ENCODE measurements around the gene RERE.
"Not testable (repeated sequence)": the region's sequence is repeated elsewhere in the genome, so short reads cannot be mapped to it uniquely, and the experiment has no call there.

RERE gene

DNA sequence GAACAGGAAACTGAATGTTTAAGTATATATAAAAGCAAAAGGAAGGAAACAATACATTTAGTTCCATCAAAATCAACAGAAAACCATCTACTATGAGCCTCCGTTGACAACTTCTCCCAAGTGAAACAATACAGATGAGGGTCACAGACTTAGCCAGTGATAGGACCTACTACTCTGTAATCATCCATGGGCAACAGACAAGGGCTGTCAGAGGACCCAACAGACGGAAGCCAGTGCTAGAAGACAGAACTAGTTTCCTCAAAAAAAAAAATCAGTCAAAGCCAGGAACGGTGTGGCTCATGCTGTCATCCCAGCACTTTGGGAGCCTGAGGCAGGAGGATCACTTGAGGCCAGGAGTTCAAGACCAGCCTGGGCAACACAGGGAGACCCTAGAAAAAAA lies 20.6 kb downstream of the RERE start:
- DNase-seq = no peak

- DNase-seq = peak; percentile 41
Observed at GRCh38 chr1:8794605-8795004, 22.8 kb downstream of the RERE start.

DNA sequence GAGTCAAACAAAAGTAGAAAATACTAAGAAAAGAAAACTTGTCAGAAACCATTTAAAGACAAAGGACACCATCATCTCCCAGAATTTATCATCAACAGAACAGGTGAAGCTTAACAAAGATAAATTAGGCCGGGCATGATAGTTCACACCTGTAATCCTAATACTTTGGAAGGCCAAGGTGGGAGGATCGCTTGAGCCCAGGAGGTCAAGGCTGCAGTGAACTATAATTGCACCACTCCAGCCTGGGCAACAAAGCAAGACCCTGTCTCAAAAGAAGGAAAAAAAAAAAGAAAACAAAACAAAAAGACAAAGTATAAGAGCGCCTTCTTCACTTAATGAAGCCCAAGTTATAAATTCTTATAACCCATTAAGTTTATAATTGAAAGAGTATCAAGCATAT lies 25.6 kb downstream of the RERE start:
- no peak for DNase-seq

GRCh38 chr1:8790987-8791386 lies 26.5 kb downstream of the RERE start:
- DNase-seq = no peak

DNA sequence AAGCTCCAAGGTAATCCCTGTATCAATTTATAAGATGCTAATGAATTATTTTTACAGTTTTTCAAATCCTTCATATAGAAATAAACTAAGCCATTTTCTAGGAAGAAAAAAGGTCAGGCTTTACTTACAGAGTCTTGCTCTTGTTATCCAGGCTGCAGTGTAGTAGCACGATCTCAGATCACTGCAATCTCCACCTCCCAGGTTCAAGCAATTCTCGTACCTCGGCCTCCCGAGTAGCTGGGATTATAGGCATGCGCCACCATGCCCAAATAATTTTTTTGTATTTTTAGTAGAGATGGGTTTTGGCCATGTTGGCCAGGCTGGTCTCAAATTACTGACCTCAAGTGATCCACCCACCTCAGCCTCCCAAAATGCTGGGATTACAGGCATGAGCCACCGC lies 27.0 kb downstream of the RERE start:
- DNase-seq = no peak

GRCh38 chr1:8789314-8790214 lies 27.9 kb downstream of the RERE start:
- no peak for DNase-seq

GRCh38 chr1:8787218-8787617 lies 30.2 kb downstream of the RERE start:
- DNase-seq = no peak

GRCh38 chr1:8786204-8786603 lies 31.2 kb downstream of the RERE start:
- not testable (repeated sequence) for DNase-seq

DNA sequence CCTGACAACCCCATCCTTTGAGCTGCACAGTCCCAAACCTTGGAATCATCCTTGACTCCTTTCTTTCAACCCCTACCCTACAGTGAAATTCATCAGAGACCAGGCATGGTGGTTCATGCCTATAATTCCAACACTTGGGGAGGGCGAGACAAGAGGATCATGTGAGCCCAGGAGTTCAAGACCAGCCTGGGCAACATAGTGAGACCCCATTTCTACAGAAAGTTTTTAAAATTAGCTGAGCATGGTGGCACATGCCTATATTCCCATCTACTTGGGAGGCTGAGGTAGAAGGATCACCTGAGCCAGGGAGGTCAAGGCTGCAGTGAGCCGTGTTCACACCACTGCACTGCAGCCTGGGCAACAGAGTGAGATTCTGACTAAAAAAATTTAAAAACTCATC lies 34.5 kb downstream of the RERE start:
- DNase-seq = no peak

DNA sequence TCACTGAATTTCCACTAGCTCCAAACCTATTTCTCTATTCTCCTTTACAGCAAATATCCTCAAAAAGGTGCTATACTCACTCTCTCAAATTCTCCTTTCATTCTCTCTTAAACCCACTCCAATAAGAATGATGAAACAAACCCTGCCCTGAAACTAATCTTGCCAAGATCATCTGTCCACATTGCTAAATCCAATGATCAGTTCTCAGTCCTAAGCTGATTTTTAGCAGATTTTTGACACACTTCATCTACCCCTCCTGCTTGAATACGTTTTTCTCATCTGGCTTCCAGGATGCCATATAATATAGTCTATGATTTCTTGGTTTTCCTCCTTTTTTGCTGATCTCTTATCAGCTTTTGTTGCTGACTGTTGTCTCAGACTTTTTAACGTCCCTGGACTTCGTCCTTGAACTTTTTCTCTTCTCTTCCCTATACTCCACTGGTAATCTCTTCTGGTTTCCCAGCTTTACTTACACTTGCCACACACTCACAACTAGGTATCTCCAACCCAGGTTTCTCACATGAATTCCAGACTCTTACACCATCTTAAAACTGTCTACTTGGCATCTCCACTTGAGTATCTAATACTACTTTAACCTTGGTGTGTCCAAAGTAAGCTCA lies 35.3 kb downstream of the RERE start:
- no peak for DNase-seq

DNA sequence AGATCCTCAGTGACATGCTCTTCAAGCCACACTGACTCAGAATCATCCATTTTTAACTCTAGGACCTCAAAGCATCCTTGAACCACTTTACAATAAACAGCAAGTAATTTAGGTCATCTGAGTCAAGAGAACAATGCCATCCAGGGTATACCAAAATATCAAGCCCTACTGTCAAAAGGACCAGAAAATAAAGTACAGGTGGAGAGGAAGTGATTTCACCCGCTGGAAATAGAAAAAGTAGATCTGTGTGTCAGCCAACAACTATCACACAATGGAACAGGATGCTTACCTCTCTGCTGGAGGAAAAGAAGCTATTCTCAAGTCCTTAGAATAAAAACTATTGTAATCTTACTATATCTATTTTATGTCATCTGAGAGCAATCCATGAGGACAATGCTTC lies 37.0 kb downstream of the RERE start:
- DNase-seq = no peak

GRCh38 chr1:8777867-8778266 lies 39.6 kb downstream of the RERE start:
- DNase-seq = no peak

GRCh38 chr1:8776104-8776503 lies 41.3 kb downstream of the RERE start:
- DNase-seq = no peak

DNA sequence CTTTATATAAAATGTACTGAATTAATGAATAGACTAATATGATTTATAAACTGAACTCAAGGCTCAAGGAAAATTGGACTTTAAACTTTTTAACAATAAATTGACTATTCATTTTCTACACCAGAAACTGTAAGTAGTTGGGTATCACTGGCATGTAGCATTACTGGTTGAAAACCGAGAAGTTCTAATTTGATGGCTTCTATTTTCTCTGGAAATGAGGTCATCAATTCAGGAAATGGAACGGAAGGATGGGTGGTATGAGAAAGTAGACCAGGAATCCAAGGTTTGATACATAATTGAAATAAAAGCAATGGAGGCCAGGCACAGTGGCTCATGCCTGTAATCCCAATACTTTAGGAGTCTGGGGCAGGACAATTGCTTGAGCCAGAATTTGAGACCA lies 50.4 kb downstream of the RERE start:
- no peak for DNase-seq

GRCh38 chr1:8765198-8765597 lies 52.2 kb downstream of the RERE start:
- no peak for DNase-seq

- no peak for DNase-seq
Observed at GRCh38 chr1:8764293-8764937, 53.0 kb downstream of the RERE start.

DNA sequence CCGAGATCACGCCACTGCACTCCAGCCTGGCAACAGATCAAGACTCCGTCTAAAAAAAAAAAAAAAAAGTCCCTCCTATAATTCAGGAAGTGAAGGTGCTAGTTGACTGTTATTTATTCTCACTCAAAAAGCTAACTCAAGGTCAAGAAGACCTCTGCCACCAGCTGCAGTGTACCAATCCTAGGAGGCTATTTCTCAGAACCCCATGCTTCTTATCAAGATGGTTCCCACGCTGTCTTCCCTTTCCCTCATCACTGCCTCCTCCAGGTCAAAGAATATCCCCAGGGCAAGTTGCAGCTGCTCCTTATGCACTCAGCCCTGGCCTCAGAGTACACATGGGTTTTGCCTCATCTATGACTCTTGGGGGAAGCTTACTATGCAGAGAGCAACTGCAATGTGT lies 53.6 kb downstream of the RERE start:
- no peak for DNase-seq

DNA sequence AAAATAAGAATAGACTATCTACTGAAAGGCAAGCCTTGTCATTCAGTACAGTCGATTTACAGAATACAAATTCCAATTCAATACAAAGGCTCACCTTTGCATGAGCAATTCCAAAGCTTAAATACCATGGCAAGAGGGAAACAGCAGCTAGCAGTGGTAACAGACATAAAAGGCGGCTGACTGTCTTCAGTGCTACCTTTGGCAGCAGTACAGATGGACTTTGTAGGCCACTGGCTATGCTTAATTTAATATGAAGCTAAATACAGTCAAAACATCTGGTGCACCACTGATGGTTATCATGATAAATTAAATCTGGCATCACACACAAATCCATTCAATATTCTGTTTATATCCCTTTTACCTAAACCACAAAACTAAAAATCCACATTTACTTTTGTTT lies 62.4 kb downstream of the RERE start:
- DNase-seq = peak; percentile 39

- no peak for DNase-seq
Observed at GRCh38 chr1:8754247-8754650, 63.2 kb downstream of the RERE start.

GRCh38 chr1:8753736-8754135 lies 63.7 kb downstream of the RERE start:
- no peak for DNase-seq

DNA sequence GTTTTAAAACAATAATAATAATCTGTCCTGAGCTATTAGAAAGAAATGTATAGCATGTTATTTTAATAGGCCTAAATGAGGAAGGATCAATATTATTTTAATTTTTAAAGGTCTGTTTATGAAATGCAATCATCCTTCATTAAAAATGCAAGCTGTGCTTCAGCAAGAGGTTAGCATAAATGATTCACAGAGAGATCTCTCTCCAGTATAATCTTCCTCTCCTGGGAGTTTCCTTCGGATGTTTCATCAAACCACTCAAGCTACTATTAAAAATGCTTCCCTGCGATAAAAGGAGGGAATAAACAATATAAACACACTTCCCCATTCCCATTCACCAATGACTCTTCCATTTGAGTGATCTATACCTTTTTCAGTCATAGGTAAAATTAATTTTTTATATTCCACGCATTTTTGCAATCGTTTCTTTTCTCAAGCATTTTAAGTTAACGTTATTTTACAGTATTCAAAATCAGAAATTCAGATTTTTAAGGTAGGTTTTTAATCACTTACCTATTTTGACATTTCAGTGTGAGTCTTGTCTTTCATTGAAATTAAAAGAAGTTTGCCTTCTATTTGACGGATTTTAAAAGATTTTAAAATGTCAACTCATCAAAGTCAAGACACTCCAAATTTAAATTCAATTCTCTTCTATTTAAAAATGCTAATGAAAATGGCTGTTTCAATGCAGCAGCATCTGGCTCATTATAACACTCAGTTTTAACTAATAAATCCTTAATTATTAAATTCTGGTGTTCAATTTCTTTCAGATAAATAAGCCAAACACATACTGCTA lies 64.3 kb downstream of the RERE start:
- no peak for DNase-seq

DNA sequence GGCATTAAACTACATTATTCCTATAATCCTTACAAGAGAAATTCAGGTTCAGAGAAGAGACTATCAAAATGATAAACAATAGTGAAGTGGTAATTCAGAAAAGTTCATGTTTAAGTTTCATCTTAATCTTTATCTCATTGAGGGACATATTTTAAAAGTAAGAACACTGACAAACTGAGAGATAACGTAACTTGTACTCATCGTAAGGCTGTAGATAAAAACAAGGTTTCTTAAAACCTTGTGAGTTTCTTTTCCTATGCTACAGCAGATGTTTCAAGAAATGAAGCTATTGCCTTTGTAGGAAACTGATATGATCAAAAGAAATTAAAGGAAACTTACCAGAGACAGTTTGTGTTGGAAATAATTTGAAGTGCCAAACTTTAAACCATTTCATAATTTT lies 65.0 kb downstream of the RERE start:
- no peak for DNase-seq

DNA sequence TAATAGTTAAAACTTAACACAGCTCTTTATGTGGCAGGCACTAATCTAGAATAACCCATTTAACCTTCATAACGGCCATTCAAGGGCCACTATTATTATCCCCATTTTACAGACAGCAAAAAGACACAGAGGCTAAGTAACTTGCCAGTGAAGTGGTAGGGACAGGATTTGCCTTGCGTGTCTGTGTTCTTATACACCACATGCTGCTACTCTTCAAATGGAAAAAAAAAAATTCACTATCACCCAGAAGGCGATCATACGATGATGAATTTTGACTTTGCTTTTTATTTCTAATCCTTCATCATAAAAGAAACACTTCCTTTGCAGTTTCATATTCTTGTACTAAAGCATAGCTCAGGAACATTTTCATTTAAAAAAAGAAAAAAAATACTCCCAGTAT lies 65.5 kb downstream of the RERE start:
- no peak for DNase-seq
